ENCODE results near the gene PDE6C.

DNA sequence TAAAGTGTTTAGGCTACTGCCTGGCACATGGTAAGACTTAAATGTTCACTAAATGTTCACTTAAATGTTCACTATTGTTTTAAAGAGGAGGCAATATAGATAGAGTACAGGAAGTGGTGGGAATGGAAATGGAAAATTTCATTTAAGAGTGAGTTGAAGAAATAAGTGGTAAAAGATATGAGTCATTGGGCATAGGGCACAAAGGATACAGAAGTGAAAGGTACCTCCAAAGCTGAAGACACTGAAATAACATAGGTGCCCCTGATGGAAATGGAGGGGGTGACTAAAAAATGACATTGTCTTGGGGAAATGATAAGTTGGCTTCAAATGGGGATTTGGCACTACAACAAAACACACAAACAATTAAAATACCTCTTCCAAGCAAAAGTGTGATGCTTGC is 95.3 kb downstream of the PDE6C start:
- TF ChIP-seq, protein P1, sequence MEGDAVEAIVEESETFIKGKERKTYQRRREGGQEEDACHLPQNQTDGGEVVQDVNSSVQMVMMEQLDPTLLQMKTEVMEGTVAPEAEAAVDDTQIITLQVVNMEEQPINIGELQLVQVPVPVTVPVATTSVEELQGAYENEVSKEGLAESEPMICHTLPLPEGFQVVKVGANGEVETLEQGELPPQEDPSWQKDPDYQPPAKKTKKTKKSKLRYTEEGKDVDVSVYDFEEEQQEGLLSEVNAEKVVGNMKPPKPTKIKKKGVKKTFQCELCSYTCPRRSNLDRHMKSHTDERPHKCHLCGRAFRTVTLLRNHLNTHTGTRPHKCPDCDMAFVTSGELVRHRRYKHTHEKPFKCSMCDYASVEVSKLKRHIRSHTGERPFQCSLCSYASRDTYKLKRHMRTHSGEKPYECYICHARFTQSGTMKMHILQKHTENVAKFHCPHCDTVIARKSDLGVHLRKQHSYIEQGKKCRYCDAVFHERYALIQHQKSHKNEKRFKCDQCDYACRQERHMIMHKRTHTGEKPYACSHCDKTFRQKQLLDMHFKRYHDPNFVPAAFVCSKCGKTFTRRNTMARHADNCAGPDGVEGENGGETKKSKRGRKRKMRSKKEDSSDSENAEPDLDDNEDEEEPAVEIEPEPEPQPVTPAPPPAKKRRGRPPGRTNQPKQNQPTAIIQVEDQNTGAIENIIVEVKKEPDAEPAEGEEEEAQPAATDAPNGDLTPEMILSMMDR (conservative IDR thresholded peaks at IDR 0.05), result no peak
- TF ChIP-seq ZFX (IDR thresholded peaks at IDR 0.05), result no peak

Measured in C4-2B (cell line).